Left cardiac atrium (tissue), 4 donors: ENCODE data around the gene ZNF431. TPM values are rescaled to one million over a fixed set of nuclear protein-coding genes. Genes with fewer than 3 reads are reported as not detected.
"Not testable (repeated sequence)": the region's sequence is repeated elsewhere in the genome, so short reads cannot be mapped to it uniquely, and the experiment has no call there.

Experiments used
- ATAC-seq, 2 donors: fragments of 200-7000 bp; cut with Tn5 transposase; one replicate each; pipeline ENCODE4 v1.9.1; 2020; ENCODE audit warnings: mild to moderate bottlenecking in 2 of 2, moderate library complexity in 2 of 2
- DNase-seq: peaks from one replicate; pipeline ENCODE4 v3.0.0-alpha.2; 2020
- intact Hi-C, 2 donors: fragments of 100-400 bp; cut with DNase I; formaldehyde crosslinking; loops; one replicate each; pipeline versions ENCODE4 v1.14.1 to v1.15.1; 2022 to 2023
- total RNA-seq, 2 donors: library from RNA; stranded (reverse); fragmentation: NEBNext Ultra II Directional; extraction: Animal tissue kit (Norgen Biotek cat#: 25700); gene quantifications; one replicate each; pipeline ENCODE4 v1.2.1, GENCODE V29; 2021
- donor health status: DM: no; HTN: yes; CAD: no.
- donor health status: DM: no; HTN: yes; CAD: no; lungs with severe emphysema.
- donor health status: DM: yes; HTN: yes; CAD: no.
- donor health status: Dilated cardiomyopathy.

Gene ZNF431
- total RNA-seq, 2 donors from 2014 or later: 6.8 to 10.9 TPM

DNA sequence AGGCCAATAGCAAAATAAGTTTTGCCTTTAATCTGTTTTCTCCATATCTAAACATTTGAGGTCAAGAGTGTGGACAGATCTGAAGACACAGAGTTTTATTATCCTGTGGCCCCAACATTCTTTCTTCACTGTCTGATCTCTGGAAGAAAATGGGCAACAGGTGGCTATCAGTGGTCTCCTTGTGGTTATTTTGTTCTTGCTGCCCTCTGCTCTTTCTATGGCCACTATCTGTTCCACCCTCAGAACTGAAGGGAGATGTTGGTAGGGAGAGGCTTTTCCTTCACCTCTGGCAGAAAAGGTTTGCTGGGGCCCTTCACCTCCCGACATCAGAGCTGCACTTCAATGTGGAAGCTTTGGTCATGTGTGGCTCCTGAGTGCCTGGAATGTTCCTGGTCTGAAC, 834 bp upstream of the ZNF431 start:
- intact Hi-C loops: loop anchor here in 1 of 2 donors (10.0 kb wide), 1 partner anchor 476 kb away; the partner anchor contains the start of gene ZNF626
- ATAC-seq, DNase-seq: not testable (repeated sequence)

DNA sequence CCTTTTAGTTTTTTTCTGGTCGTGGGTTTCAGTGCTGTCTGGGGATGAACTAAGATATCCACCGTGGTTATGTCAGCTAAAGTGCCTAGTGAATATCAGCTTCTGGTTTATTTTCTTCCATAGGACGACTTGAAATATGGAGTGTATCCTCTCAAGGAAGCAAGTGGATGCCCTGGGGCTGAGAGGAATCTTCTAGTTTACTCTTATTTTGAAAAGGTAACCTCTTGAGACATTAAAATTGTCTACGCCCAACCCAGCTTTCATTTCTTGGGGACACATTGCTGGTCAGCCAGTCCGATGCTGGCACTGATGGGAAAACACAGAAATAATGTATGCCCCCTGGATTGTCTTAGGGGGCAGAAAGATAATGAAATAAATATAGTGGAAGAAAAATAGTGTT, 1.6 kb downstream of the ZNF431 start:
- DNase-seq (no peak), ATAC-seq (no peak)
- intact Hi-C loops: loop anchor here in 1 of 2 donors (10.0 kb wide), 1 partner anchor 479 kb away; the partner anchor contains the start of gene ZNF626

DNA sequence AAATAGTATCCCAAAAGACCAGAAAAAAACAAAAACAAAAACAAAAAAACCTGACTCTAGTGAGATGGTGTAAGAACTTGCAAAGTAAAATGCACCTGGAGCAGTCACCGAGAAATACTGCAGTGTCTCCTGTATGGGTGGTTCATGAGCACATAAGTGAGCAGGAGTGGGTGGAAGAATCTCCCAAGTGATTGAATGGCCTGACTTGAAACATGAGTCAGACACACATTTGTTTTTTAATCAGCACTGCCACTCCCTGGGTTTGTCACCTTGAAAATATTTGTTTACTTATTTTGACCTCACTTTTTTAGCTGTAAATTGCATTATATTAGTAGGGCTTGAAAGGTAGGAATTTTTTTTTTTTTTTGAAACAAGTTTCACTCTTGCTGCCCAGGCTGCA, 2.0 kb downstream of the ZNF431 start:
- DNase-seq (no peak), ATAC-seq (no peak)
- intact Hi-C loops: loop anchor here in 1 of 2 donors (10.0 kb wide), 1 partner anchor 479 kb away; the partner anchor contains the start of gene ZNF626

DNA sequence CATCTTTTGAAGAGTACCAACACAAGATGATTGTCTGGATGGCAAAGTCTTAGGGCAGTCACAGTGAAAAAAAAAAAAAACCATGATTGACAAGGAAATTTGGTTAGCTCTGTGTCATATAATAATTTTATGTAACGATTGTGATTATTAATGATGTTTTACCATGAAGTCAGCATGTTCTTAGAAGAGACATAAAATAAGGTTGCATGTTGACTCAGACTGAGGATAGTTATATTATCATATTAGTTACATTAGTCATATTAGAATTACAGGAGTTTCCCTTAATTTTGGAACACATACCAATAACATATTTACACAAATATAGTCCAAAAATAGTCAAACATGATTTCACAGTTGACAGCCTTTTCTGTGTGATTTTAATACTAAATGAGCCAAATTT, 5.7 kb downstream of the ZNF431 start:
- ATAC-seq (no peak), DNase-seq (no peak)
- intact Hi-C loops: loop anchor here in 1 of 2 donors (10.0 kb wide), 1 partner anchor 483 kb away; the partner anchor contains the start of gene ZNF626

DNA sequence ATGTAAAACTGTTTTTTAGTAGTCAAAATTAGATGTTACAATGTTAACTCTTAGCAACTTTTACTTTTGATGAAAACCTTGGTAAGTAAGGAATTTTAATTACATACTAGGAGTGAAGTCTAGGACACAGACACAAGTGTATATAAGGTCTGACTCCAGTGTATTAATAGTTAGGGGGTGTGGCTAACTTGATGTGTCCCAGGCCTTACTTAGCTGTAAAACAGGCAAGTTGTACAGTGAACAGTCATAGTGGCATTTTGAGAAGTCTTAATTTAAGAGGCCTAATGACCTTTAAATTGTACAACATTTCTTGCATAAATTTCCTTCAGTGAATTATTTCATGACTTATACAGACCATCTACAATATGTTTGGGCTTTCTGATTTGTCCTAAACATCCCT, 6.8 kb downstream of the ZNF431 start:
- intact Hi-C loops: loop anchor here in 1 of 2 donors (10.0 kb wide), 1 partner anchor 484 kb away; the partner anchor contains the start of gene ZNF626
- DNase-seq: no peak
- no peak for ATAC-seq

DNA sequence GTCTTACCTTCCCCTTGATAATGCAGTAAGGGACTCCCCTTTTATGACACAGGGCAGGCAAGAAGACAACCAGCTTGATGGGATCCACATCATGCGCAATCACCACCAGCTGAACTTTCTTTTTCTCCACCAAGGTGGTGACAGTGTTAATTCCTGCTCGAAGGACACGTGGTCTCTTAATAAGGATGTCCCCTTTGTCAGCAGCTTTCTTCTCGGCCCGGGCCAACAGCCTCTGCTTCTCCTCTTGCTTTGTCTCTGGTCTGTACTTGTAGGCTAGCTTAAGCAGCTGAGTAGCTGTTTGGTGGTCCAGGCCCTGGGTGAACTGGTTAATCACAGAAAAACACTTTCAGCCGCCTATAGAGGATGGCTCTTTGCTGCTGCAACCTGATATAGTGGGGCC, 8.0 kb downstream of the ZNF431 start:
- no peak for ATAC-seq
- intact Hi-C loops: loop anchor here in 1 of 2 donors (5.0 to 10.0 kb wide), 2 partner anchors 58 to 485 kb away; partner anchors contain the start of gene ZNF626
- no peak for DNase-seq

DNA sequence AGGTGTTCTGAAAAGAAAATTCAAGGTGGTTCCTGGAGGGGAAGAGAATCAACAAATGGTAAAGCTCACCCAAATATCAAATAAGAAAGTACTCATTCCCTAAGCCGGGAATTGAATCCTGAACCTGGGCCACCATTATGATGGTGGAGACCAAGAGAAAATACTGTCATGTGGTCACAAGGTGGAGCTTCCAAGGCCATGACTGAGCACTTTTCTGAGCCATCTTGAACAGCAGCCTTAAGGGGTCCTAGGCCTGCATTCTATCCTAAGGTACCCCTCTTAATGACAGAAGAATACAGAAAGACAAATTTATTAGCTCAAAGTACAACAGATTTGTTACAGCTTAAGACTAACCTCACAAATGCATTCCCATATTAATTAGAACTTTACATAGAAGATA, 9.6 kb downstream of the ZNF431 start:
- intact Hi-C loops: loop anchor here in 1 of 2 donors (5.0 kb wide), 1 partner anchor 59 kb away; no protein-coding TSS in a partner anchor
- no peak for DNase-seq
- no peak for ATAC-seq

DNA sequence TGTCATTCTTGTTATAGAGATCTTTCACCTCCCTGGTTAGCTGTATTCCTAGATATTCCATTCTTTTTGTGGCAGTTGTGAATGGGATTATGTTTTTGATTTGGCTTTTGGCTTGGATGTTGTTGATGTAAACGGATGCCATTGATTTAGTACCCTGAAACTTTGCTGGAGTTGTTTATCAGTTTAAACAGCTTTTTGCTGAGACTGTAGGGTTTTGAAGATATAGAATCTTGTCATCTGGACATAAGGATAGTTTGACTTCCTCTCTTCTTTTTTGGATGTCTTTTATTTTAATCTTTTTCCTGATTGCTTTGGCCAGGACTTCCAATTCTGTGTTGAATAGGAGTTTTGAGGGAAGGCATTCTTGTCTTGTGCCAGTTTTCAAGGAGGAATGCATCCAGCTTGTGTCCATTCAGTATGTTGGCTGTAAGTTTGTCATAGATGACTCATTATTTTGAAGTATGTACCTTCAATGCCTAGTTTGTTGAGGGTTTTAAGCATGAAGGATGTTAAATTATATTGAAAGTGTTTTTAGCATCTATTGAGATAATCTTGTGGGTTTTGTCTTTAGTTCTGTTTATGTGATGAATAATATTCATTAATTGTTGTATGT, 16.8 kb downstream of the ZNF431 start:
- no peak for ATAC-seq
- intact Hi-C loops: no loop called here
- DNase-seq: no peak

DNA sequence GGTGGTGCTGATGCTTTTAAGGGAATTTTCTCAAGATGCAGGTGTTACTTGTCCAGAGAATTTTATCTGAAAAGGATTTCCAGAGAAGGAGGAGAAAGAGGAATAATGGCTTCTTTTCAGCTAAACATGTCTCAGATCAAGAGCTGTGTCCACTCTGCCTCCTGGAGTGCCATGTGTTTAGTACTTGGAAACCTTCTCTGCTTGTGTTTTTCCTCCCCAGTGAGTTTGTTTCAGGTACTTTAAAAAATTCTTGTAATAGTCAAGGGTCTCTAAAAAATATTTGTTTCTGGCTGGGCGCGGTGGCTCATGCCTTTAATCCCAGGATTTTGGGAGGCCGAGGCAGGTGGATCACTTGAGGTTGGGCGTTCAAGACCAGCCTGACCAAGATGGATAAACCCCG, 22.7 kb downstream of the ZNF431 start:
- intact Hi-C loops: no loop called here
- no peak for ATAC-seq
- DNase-seq: no peak

DNA sequence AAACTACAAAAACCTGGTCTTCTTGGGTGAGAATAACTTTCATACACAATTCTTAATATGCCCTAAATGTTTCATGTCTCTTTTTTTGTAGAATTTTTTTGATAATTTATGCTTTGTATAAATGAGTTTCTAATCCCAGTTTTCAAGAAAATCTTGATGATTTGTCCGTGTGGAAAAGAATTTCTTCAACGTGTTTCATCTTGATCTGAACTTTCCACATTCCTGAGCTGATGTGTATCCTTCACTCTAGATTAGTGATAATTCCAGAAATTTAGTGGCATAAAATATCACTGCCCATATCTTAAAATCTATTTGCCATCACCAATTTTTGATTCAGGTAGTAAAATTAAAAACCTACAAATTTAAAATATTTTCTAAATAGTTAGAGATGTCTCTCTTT, 24.6 kb downstream of the ZNF431 start:
- DNase-seq (no peak), ATAC-seq (no peak)
- intact Hi-C loops: no loop called here

DNA sequence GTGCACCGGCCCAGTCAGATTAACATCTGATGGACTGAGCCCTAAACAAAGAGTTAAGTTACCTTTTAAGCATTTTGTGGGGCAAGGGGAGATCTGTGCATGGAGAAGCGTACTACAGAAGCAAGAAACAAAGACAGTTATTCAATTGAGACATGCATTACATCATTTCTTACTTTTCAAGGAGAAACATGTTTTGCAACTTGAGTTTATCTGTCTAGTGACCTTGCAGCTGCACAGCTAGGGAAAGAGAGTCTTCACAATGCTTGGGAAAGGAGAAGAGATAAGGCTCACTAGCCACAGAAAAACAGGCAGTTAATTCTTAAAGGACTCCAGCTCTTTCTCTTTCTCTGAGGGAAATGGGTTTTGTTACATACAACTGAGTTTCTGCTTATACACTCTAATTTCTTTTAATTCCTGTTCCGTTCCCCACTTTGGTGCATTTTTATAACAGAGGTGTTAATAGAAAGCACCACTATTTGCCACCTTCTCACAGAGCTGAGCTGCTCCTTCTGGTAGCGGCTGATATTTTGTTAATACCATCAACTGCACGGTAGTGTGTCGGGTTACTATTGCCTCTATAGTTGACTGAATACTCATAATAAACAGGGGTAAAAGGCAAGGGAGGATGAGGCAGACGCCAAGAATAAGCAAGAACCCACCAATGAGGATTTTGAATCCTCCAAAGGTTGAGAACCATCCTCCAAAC, 55.9 kb downstream of the ZNF431 start:
- DNase-seq (no peak), ATAC-seq (no peak)
- intact Hi-C loops: no loop called here

DNA sequence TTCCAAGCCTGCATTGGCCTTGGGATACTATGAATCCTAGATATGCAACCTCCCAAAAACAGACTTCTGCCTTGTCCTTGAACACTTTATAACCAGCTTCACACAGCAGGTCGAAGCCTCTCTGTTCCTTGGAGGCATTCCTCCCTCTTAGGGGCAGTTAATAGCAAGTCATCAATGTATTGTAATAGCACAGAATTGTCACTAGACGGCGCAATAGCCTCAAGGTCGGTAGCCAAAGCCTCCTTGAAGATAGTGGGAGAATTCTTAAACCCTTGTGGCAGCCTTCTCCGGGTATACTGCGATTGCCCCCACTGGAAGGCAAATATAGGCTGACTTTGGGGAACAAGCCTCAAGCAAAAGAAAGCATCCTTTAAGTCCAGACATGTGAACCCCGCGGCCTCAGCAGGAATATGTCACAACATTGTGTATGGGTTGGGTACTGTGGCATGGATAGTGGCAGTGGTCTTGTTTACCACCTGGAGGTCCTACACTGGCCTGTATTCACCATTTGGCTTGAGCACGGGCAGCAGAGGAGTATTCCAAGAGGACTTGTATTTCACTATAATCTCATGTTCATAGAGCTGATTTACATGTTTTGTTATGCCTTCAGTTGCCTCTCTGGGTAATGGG, 61.1 kb downstream of the ZNF431 start:
- DNase-seq: no peak
- peak; percentile 47 to 57 for ATAC-seq
- intact Hi-C loops: loop anchor here (10.0 kb wide), 2 partner anchors 282 to 492 kb away; no protein-coding TSS in a partner anchor

DNA sequence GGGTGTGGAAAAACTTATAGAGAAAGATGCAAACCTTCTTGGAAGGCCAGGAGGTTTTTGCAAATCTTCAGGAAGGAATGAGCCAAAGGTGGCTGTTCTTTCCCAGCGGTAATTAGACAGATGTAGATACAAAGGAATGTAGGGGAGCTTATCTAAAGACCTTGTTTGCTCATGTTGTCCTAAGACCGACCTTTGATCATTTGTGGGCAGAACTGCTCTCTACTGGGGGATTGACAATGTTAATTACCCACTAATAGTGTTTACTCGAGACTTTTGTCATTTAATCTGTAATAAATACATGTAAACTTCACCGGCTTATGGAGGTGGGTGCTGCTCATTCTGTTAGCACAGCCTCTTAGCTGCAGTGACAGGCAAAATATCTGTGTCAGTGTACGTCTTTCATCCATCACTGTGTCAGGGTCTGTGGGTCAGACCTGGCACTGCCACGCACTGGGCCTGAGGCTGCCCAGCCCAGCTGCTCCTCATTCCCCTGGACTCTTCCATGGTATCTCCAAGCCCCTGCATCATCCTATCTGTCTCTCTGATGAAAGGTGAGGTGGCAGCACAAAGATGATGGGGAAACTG, 68.3 kb downstream of the ZNF431 start:
- DNase-seq: no peak
- ATAC-seq: no peak
- intact Hi-C loops: no loop called here

DNA sequence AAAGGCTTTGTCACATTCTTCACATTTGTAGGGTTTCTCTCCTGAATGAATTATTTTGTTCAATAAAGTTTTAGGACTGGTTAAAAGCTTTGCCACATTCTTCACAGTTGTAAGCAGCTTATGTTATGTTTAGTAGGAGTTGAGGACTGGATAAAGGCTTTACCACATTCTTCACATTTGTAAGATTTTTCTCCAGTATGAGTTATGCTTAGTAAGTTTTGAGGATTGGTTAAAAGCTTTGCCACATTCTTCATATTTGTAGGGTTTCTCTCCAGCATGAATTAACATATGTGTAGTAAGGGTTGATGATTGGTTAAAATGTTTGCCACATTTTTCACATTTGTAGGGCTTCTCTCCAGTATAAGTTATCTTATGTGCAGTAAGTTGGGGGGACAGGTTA, 79.9 kb downstream of the ZNF431 start:
- ATAC-seq: no peak
- no peak for DNase-seq
- intact Hi-C loops: no loop called here

DNA sequence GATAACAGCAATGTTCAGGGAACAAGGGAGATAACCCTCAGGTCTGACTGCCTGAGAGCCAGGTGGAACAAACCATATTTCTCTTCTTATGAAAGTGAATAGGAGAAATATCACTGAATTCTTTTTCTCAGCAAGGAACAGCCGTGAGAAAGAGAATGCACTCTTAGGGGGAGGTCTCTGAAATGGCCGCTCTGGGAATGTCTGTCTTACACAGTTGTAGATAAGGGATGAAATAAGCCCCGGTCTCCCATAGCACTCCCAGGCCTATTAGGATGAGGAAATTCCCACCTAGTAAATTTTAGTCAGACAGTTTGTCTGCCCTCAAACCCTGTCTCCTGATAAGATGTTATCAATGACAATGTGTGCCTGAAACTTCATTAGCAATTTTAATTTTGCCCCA, 88.1 kb downstream of the ZNF431 start:
- ATAC-seq, intact Hi-C loops, DNase-seq: not testable (repeated sequence)

DNA sequence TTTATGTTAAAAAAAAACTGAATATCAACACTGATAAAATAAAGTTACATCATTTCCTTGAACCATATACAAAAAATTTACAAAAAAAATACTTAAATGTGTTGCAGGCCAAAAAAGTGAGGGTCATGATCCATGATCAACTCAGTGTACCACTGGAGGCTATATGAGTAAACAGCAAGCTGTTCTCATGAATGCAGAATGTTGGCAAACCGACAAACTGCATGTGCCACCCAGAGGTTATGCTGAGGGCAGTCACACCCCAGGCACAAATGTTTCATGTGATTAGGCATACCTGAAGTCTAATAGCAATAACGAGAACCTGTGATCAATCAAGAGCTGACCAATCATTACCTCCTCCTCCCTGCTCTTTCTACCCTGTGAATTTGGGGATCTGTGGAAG, 91.9 kb downstream of the ZNF431 start:
- ATAC-seq: no peak
- DNase-seq: no peak
- intact Hi-C loops: no loop called here

DNA sequence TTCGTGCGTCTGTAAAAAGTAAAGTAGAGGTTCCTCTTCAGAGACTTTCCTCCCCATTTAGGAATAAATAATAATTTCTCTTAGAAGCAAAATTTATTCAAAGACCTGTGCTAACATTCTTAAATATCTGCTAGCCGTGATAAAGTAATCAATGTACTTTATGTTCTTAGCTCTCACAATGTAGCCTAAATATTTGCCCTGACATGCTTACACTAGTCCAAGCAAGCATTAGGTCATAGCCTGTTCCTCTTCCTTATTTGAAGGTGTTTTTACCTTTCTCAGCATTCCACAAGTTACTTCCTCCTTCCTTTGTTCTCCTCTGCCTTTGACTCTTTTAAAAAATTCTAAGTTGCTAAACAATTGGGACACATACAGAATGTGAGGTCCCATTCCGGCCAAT, 94.9 kb downstream of the ZNF431 start:
- DNase-seq, ATAC-seq, intact Hi-C loops: not testable (repeated sequence)

DNA sequence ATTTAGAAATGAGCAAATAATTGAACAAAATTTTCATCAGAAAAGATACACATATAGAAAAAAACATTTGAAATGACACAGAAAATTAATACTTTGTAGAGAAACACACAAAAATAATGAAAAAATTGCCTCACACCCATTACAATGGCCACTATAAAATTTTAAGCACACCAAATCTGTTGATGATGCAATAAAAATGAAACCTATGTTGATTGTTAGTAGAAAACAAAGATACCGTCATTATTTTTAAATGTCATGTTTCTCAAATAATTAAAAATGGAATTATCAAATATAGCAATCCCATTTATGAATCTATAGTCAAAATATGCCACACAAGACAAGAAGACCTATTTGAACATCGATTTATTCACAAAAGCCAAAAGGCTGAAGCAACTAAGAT, 96.8 kb downstream of the ZNF431 start:
- intact Hi-C loops: no loop called here
- no peak for ATAC-seq
- no peak for DNase-seq
